Measurements from ENCODE around the gene FOXK2.

DNA sequence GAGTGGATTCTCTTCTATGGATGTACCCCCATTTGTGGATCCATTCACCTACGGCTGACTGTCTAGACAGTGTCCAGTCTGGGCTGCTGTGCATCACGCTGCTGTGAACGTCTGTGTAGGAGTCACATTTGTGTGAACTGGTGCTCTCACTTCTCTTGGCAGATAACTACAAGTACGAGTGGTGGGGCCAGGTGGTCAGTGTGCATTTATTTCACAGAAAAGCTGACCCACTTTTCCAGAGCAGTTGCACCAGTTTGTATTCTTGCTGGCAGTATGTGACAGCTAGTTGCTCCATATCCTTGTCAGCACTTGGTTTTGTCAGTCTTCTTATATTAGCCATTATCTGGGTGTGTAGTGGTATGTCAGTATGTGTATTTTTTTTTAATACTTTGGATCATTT, 28.4 kb downstream of the FOXK2 start:
- TF ChIP-seq CTCF (IDR thresholded peaks at IDR 0.05) = no peak
- no peak for TF ChIP-seq POLR2A (IDR thresholded peaks at IDR 0.05)

Measured in thyroid gland (tissue), 4 donors.